GM12801 (cell line): ENCODE measurements around the gene ABCA13.

Experiments
- CTCF ChIP-seq: IDR thresholded peaks from one replicate; pipeline ENCODE4 v1.5.1; 2011; ENCODE audit warnings: control low read depth; ENCODE audit not compliant: insufficient read length; ENCODE audit errors: extremely low read depth

Gene ABCA13

GRCh38 chr7:48505051-48505450 is 333.8 kb downstream of the ABCA13 start:
- no peak for TF ChIP-seq CTCF

- no peak for TF ChIP-seq CTCF
Measured at GRCh38 chr7:48505466-48505865, 334.2 kb downstream of the ABCA13 start.

- TF ChIP-seq CTCF, result no peak
Measured at GRCh38 chr7:48506569-48506968, 335.3 kb downstream of the ABCA13 start.

GRCh38 chr7:48511080-48511479 is 339.8 kb downstream of the ABCA13 start:
- TF ChIP-seq CTCF, result no peak

GRCh38 chr7:48512892-48513291 is 341.6 kb downstream of the ABCA13 start:
- TF ChIP-seq CTCF, result no peak

- no peak for TF ChIP-seq CTCF
Measured at GRCh38 chr7:48515171-48515570, 343.9 kb downstream of the ABCA13 start.

- TF ChIP-seq CTCF, result no peak
Measured at GRCh38 chr7:48518092-48518491, 346.8 kb downstream of the ABCA13 start.

- no peak for TF ChIP-seq CTCF
Measured at GRCh38 chr7:48522692-48523091, 351.4 kb downstream of the ABCA13 start.
